NK-92 treated with Interleukin-12 subunit alpha and Interleukin-12 subunit beta, amount 100 ng/mL, for 24 hours (cell line): ENCODE results near the gene KLHL22.
"Not testable (repeated sequence)": the region's sequence is repeated elsewhere in the genome, so short reads cannot be mapped to it uniquely, and the experiment has no call there.

ENCODE experiments used
- DNase-seq: peaks from one replicate; lab custom pipeline; 2025; lab: John Stamatoyannopoulos, UW

KLHL22 gene

GRCh38 chr22:20504293-20504922 lies 8.8 kb upstream of the KLHL22 start:
- DNase-seq = not testable (repeated sequence)

- no peak for DNase-seq
Measured at GRCh38 chr22:20503816-20504215, 8.2 kb upstream of the KLHL22 start.

GRCh38 chr22:20499769-20500168 lies 4.2 kb upstream of the KLHL22 start:
- DNase-seq = no peak

GRCh38 chr22:20498913-20499312 lies 3.3 kb upstream of the KLHL22 start:
- no peak for DNase-seq

- no peak for DNase-seq
Measured at GRCh38 chr22:20497426-20497825, 1.8 kb upstream of the KLHL22 start.

GRCh38 chr22:20495861-20496681 lies 476 bp upstream of the KLHL22 start:
- DNase-seq = peak; percentile 83

GRCh38 chr22:20491346-20491745 lies 4.2 kb downstream of the KLHL22 start:
- DNase-seq = no peak

- DNase-seq = no peak
Measured at GRCh38 chr22:20490941-20491307, 4.7 kb downstream of the KLHL22 start.

- no peak for DNase-seq
Measured at GRCh38 chr22:20490183-20490940, 5.2 kb downstream of the KLHL22 start.

GRCh38 chr22:20488946-20489345 lies 6.6 kb downstream of the KLHL22 start:
- DNase-seq = no peak

GRCh38 chr22:20487715-20488114 lies 7.9 kb downstream of the KLHL22 start:
- no peak for DNase-seq

- DNase-seq = no peak
Measured at GRCh38 chr22:20486229-20486628, 9.4 kb downstream of the KLHL22 start.

GRCh38 chr22:20484948-20485683 lies 10.5 kb downstream of the KLHL22 start:
- no peak for DNase-seq

- DNase-seq = no peak
Measured at GRCh38 chr22:20483771-20484170, 11.8 kb downstream of the KLHL22 start.

- DNase-seq = not testable (repeated sequence)
Measured at GRCh38 chr22:20483143-20483506, 12.5 kb downstream of the KLHL22 start.

- no peak for DNase-seq
Measured at GRCh38 chr22:20479612-20480196, 15.9 kb downstream of the KLHL22 start.

GRCh38 chr22:20478059-20478458 lies 17.5 kb downstream of the KLHL22 start:
- DNase-seq = not testable (repeated sequence)

GRCh38 chr22:20475569-20475968 lies 20.0 kb downstream of the KLHL22 start:
- not testable (repeated sequence) for DNase-seq

GRCh38 chr22:20475115-20475436 lies 20.5 kb downstream of the KLHL22 start:
- DNase-seq = no peak

GRCh38 chr22:20472629-20473442 lies 22.8 kb downstream of the KLHL22 start:
- no peak for DNase-seq
